H1 (cell line): ENCODE results near the gene C1orf56. TPM values are rescaled to one million over a fixed set of nuclear protein-coding genes. Genes with fewer than 3 reads are reported as not detected.

Experiments
- CTCF ChIA-PET: fragments of 300-600 bp; sonication (Branson Sonifier 250); formaldehyde crosslinking; loops from one replicate; lab custom pipeline; 2021; ENCODE audit not compliant: partially characterized antibody; lab: Charles Lee
- POLR2A ChIA-PET: fragments of 300-600 bp; sonication (Branson Sonifier 250); formaldehyde crosslinking; loops from one replicate; lab custom pipeline; 2021; ENCODE audit warnings: inconsistent platforms; ENCODE audit not compliant: partially characterized antibody; lab: Charles Lee
- DNase-seq, 2 experiments: peaks; one replicate each; pipeline versions ENCODE4 v3.0.0 to v3.0.0-alpha.2; 2010 to 2022; ENCODE audit warnings: low spot score in 2 of 2, low read depth in 1 of 2, mixed read lengths in 1 of 2
- FAIRE-seq: peaks from 2 replicates; lab custom pipeline; 2011; peaks lifted over from hg19 to GRCh38; lab: Jason Lieb, UNC
- H2AFZ ChIP-seq: 2 replicates; pipeline ENCODE4 v1.8.1; 2012; ENCODE audit warnings: low read length, inconsistent platforms
- H2AK5ac ChIP-seq: 2 replicates; pipeline ENCODE4 v1.6.1; 2013; ENCODE audit warnings: low read depth, low read length
- H2BK120ac ChIP-seq: replicated peaks from 2 replicates; pipeline ENCODE3; 2013; ENCODE audit warnings: low read depth, low read length, inconsistent platforms
- H2BK12ac ChIP-seq: 2 replicates; pipeline ENCODE4 v1.6.1; 2013; ENCODE audit warnings: low read depth, low read length
- H2BK15ac ChIP-seq: 2 replicates; pipeline ENCODE4 v1.6.1; 2013; ENCODE audit warnings: low read length
- H2BK20ac ChIP-seq: 2 replicates; pipeline ENCODE4 v1.6.1; 2013; ENCODE audit warnings: low read length
- H2BK5ac ChIP-seq: 2 replicates; pipeline ENCODE4 v1.6.1; 2013; ENCODE audit warnings: low read depth, low read length
- H3K14ac ChIP-seq: 2 replicates; pipeline ENCODE4 v1.6.1; 2013; ENCODE audit warnings: inconsistent platforms; ENCODE audit not compliant: insufficient read length
- H3K18ac ChIP-seq: 2 replicates; pipeline ENCODE4 v1.6.1; 2013; ENCODE audit warnings: low read length; ENCODE audit errors: extremely low read depth
- H3K23ac ChIP-seq: 2 replicates; pipeline ENCODE4 v1.6.1; 2013; ENCODE audit warnings: inconsistent platforms; ENCODE audit not compliant: insufficient read length
- H3K23me2 ChIP-seq: 2 replicates; pipeline ENCODE4 v1.6.1; 2013; ENCODE audit warnings: low read depth, low read length
- H3K27ac ChIP-seq: 2 replicates; pipeline ENCODE4 v1.6.1; 2011; ENCODE audit warnings: low read depth, low read length, inconsistent platforms
- H3K27me3 ChIP-seq, 4 experiments: replicated peaks in 1 of 4; 1 replicate in 1 of 4; 2 replicates in 3 of 4; pipeline versions ENCODE4 v1.6.1 to v1.8.1; 2011 to 2013; ENCODE audit warnings: low read length in 3 of 4, mild to moderate bottlenecking in 3 of 4, inconsistent platforms in 2 of 4, mixed read lengths in 2 of 4, moderate library complexity in 1 of 4; ENCODE audit not compliant: control insufficient read depth in 3 of 4, insufficient read depth in 3 of 4; ENCODE audit errors: extremely low read depth in 1 of 4
- H3K36me3 ChIP-seq, 4 experiments: 2 replicates each; pipeline versions ENCODE4 v1.6.1 to v1.8.1; 2011 to 2013; ENCODE audit warnings: mild to moderate bottlenecking in 4 of 4, low read length in 3 of 4, moderate library complexity in 2 of 4, control low read depth in 1 of 4, inconsistent platforms in 1 of 4; ENCODE audit not compliant: insufficient read depth in 4 of 4, control insufficient read depth in 2 of 4
- H3K4ac ChIP-seq: replicated peaks from 2 replicates; pipeline ENCODE3; 2013; ENCODE audit warnings: low read length, low read depth, mixed read lengths, inconsistent platforms; ENCODE audit not compliant: insufficient read length
- H3K4me1 ChIP-seq, 4 experiments: replicated peaks in 1 of 4; 1 replicate in 1 of 4; 2 replicates in 3 of 4; pipeline versions ENCODE4 v1.6.1 to v1.8.1; 2011 to 2013; ENCODE audit warnings: low read length in 3 of 4, inconsistent platforms in 2 of 4, mixed read lengths in 1 of 4; ENCODE audit not compliant: insufficient read depth in 4 of 4, control insufficient read depth in 3 of 4
- H3K4me2 ChIP-seq, 2 experiments: 2 replicates each; pipeline versions ENCODE4 v1.6.1 to v1.8.1; 2011 to 2013; ENCODE audit warnings: low read depth in 2 of 2, low read length in 2 of 2, control low read depth in 1 of 2, inconsistent platforms in 1 of 2, mild to moderate bottlenecking in 1 of 2; ENCODE audit not compliant: insufficient read depth in 1 of 2
- H3K4me3 ChIP-seq, 4 experiments: fragments of 200-600, 300-600 bp in 1 of 4; sonication (generic), shearing (Covaris generic), sonication (Bioruptor Twin) in 1 of 4; 2 replicates each; pipeline versions ENCODE4 v1.5.1 to v1.8.1; 2011 to 2016; ENCODE audit warnings: low read length in 4 of 4, low read depth in 3 of 4, control low read depth in 2 of 4, inconsistent platforms in 2 of 4, mild to moderate bottlenecking in 2 of 4, mixed read lengths in 1 of 4, moderate library complexity in 1 of 4; ENCODE audit not compliant: insufficient read depth in 2 of 4; ENCODE audit errors: extremely low read depth in 1 of 4
- H3K56ac ChIP-seq: replicated peaks from 2 replicates; pipeline ENCODE3; 2013; ENCODE audit warnings: low read depth, mild to moderate bottlenecking, mixed read lengths, low read length, inconsistent platforms; ENCODE audit not compliant: insufficient read length
- H3K79me1 ChIP-seq: 2 replicates; pipeline ENCODE4 v1.6.1; 2013; ENCODE audit warnings: low read depth, low read length, control low read depth
- H3K79me2 ChIP-seq, 2 experiments: 2 replicates each; pipeline versions ENCODE4 v1.6.1 to v1.8.1; 2012 to 2013; ENCODE audit warnings: low read length in 2 of 2, mild to moderate bottlenecking in 2 of 2, inconsistent platforms in 1 of 2; ENCODE audit not compliant: insufficient read depth in 2 of 2, control insufficient read depth in 1 of 2
- H3K9ac ChIP-seq, 4 experiments: replicated peaks in 1 of 4; 1 replicate in 1 of 4; 2 replicates in 3 of 4; pipeline versions ENCODE4 v1.6.1 to v1.8.1; 2011 to 2013; ENCODE audit warnings: low read depth in 3 of 4, low read length in 3 of 4, control low read depth in 2 of 4, mild to moderate bottlenecking in 2 of 4, moderate library complexity in 2 of 4, inconsistent platforms in 1 of 4; ENCODE audit errors: extremely low read depth in 1 of 4
- H3K9me3 ChIP-seq, 2 experiments: 2 replicates each; pipeline versions ENCODE4 v1.6.1 to v1.8.1; 2012 to 2013; ENCODE audit warnings: mild to moderate bottlenecking in 2 of 2, moderate library complexity in 2 of 2, control low read depth in 1 of 2, inconsistent platforms in 1 of 2, low read depth in 1 of 2, low read length in 1 of 2, mixed read lengths in 1 of 2; ENCODE audit not compliant: insufficient read depth in 2 of 2
- H4K20me1 ChIP-seq, 2 experiments: replicated peaks in 1 of 2; 2 replicates each; pipeline versions ENCODE3 to v1.8.1; 2011 to 2013; ENCODE audit warnings: inconsistent platforms in 2 of 2, low read length in 2 of 2, mild to moderate bottlenecking in 1 of 2; ENCODE audit not compliant: insufficient read depth in 2 of 2, control insufficient read depth in 1 of 2
- H4K5ac ChIP-seq: 2 replicates; pipeline ENCODE4 v1.6.1; 2013; ENCODE audit warnings: low read length, low read depth, mixed read lengths, inconsistent platforms; ENCODE audit not compliant: insufficient read length
- H4K8ac ChIP-seq: 2 replicates; pipeline ENCODE4 v1.8.0; 2013; ENCODE audit warnings: mild to moderate bottlenecking, moderate library complexity, low read length, inconsistent platforms; ENCODE audit not compliant: insufficient read depth; ENCODE audit errors: extremely low read depth
- H4K91ac ChIP-seq: replicated peaks from 2 replicates; pipeline ENCODE3; 2013; ENCODE audit warnings: low read length, mixed read lengths, inconsistent platforms; ENCODE audit not compliant: insufficient read length
- KDM4A ChIP-seq: IDR thresholded peaks from one replicate; pipeline ENCODE4 v1.7.1; 2012; ENCODE audit warnings: low read depth, mild to moderate bottlenecking, moderate library complexity, low read length, inconsistent platforms; ENCODE audit not compliant: severe bottlenecking
- SIRT6 ChIP-seq: IDR thresholded peaks from one replicate; pipeline ENCODE4 v1.7.1; 2012; ENCODE audit warnings: low read length, inconsistent platforms
- YY1 ChIP-seq: IDR thresholded peaks from 2 replicates; pipeline ENCODE4 v1.6.1; 2011; ENCODE audit warnings: low read depth, mild to moderate bottlenecking, low read length
- WGBS, 2 experiments: shearing (Covaris generic) in 1 of 2; methylation state at CpG; one replicate each; pipeline versions ENCODE4 v1.1.6 to v1.1.7; 2013 to 2015; ENCODE audit warnings: low lambda C conversion rate in 2 of 2, mixed read lengths in 2 of 2, inconsistent platforms in 1 of 2, low coverage in 1 of 2, missing lambda C conversion rate in 1 of 2; ENCODE audit not compliant: insufficient replicate concordance in 2 of 2, insufficient coverage in 1 of 2, insufficient read length in 1 of 2; ENCODE audit errors: extremely low coverage in 1 of 2, missing lambda C conversion rate in 1 of 2; 5-methylcytosine and 5-hydroxymethylcytosine counted together
- polyA plus RNA-seq, 7 experiments: library from polyadenylated mRNA; depleted of rRNA in 3 of 7; stranded (reverse) in 5 of 7; unstranded in 2 of 7; fragments of >200 nt in 5 of 7; fragments of 200-250 nt in 2 of 7; gene quantifications; 1 replicate in 5 of 7; 2 replicates in 1 of 7; 4 replicates in 1 of 7; pipeline versions ENCODE4 v1.2.1 to v1.2.3, GENCODE V29; 2011 to 2013; ENCODE audit warnings: missing spikeins in 2 of 7, mixed read lengths in 2 of 7
- total RNA-seq: library from RNA; stranded (reverse); fragmentation: NEBNext Ultra II Directional; extraction: Animal tissue kit (Norgen Biotek cat#: 25700); gene quantifications from 2 replicates; pipeline ENCODE4 v1.2.1, GENCODE V29; 2021
- TF ChIP-seq, protein P1 (sequence below): IDR thresholded peaks from 2 replicates; pipeline ENCODE4 v1.6.1; 2012; ENCODE audit warnings: inconsistent platforms
- TF ChIP-seq, protein P2 (sequence below): IDR thresholded peaks from 2 replicates; pipeline ENCODE4 v1.6.1; 2011; ENCODE audit warnings: low read depth, mild to moderate bottlenecking, low read length; ENCODE audit not compliant: insufficient read depth
- TF ChIP-seq, protein P3 (sequence below), 3 experiments: IDR thresholded peaks; 1 replicate in 2 of 3; 2 replicates in 1 of 3; pipeline versions ENCODE4 v1.5.1 to v1.6.1; 2011; ENCODE audit warnings: low read length in 3 of 3, mild to moderate bottlenecking in 3 of 3, inconsistent platforms in 2 of 3, low read depth in 1 of 3, moderate library complexity in 1 of 3; ENCODE audit not compliant: insufficient read depth in 1 of 3; ENCODE audit errors: control extremely low read depth in 1 of 3

C1orf56 gene
- total and polyA plus RNA-seq, 2 of the 8 experiments (the other 6 are each of a cell fraction or from before 2014, with no cell fraction given) = 3.0 to 3.4 TPM

DNA sequence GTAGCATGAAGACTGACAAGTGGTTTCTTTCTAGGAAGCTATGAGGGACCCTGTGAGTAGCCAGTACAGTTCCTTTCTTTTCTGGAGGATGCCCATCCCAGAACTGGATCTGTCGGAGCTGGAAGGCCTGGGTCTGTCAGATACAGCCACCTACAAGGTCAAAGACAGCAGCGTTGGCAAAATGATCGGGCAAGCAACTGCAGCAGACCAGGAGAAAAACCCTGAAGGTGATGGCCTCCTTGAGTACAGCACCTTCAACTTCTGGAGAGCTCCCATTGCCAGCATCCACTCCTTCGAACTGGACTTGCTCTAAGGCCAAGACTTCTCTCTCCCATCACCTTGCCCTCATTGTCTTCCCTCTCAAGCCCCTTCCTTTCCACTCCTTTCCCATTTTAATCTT, 19.6 kb downstream of the C1orf56 start:
- FAIRE-seq = no peak
- Histone ChIP-seq H4K8ac (no peak overlapping the region), H3K14ac (no peak overlapping the region), H2BK120ac (no peak overlapping the region), H3K23me2 (peaks cover 5% of the 10 kb centered on the region; the same call in 1 of the 2 replicates), H3K9ac (no peak overlapping the region; a peak in 1 of 7 replicates), H3K79me1 (no peaks in the 10 kb centered on the region; the same call in 1 of the 2 replicates), H2BK12ac (no peak overlapping the region), H3K23ac (no peak overlapping the region), H2BK5ac (no peak overlapping the region), H3K4me3 (no peak overlapping the region), H2AFZ (no peak overlapping the region), H3K56ac (no peak overlapping the region), H2BK15ac (no peak overlapping the region), H4K5ac (no peak overlapping the region), H3K9me3 (no peaks in the 10 kb centered on the region), H3K4me2 (no peak overlapping the region), H3K4ac (no peak overlapping the region), H3K36me3 (peaks cover 0 to 8% (median 0%) of the 10 kb centered on the region in 4 experiments; a peak in 6 of 8 replicates), H2BK20ac (no peak overlapping the region), H4K91ac (no peak overlapping the region), H3K79me2 (peaks cover 0 to 40% of the 10 kb centered on the region in 2 experiments; a peak in 2 of 4 replicates), H3K18ac (no peak overlapping the region), H4K20me1 (peaks cover 0 to 3% of the 10 kb centered on the region in 2 experiments), H3K27ac (no peak overlapping the region), H3K27me3 (no peaks in the 10 kb centered on the region), H2AK5ac (no peak overlapping the region), H3K4me1 (peaks cover 0 to 4% (median 2%) of the 10 kb centered on the region in 4 experiments; a peak in 2 of 7 replicates)
- TF ChIP-seq, protein P1, sequence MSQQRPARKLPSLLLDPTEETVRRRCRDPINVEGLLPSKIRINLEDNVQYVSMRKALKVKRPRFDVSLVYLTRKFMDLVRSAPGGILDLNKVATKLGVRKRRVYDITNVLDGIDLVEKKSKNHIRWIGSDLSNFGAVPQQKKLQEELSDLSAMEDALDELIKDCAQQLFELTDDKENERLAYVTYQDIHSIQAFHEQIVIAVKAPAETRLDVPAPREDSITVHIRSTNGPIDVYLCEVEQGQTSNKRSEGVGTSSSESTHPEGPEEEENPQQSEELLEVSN = no peak
- TF ChIP-seq, protein P2, sequence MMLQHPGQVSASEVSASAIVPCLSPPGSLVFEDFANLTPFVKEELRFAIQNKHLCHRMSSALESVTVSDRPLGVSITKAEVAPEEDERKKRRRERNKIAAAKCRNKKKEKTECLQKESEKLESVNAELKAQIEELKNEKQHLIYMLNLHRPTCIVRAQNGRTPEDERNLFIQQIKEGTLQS = no peak
- TF ChIP-seq SIRT6 (no peak), YY1 (no peak), KDM4A (no peak)
- TF ChIP-seq, protein P3, sequence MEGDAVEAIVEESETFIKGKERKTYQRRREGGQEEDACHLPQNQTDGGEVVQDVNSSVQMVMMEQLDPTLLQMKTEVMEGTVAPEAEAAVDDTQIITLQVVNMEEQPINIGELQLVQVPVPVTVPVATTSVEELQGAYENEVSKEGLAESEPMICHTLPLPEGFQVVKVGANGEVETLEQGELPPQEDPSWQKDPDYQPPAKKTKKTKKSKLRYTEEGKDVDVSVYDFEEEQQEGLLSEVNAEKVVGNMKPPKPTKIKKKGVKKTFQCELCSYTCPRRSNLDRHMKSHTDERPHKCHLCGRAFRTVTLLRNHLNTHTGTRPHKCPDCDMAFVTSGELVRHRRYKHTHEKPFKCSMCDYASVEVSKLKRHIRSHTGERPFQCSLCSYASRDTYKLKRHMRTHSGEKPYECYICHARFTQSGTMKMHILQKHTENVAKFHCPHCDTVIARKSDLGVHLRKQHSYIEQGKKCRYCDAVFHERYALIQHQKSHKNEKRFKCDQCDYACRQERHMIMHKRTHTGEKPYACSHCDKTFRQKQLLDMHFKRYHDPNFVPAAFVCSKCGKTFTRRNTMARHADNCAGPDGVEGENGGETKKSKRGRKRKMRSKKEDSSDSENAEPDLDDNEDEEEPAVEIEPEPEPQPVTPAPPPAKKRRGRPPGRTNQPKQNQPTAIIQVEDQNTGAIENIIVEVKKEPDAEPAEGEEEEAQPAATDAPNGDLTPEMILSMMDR (IDR thresholded peaks at IDR 0.05; ENCODE audit: control extremely low read depth in 1 of 3, insufficient read depth in 1 of 3, low read depth in 1 of 3, low read length in 3 of 3) = no peak
- 97% methylated on average over 4 of the region's 4 CpGs; no CpG with 5 or more reads in 1 of the 2 experiments for WGBS, 2 experiments
- ChIA-PET CTCF (interaction anchor here (0.6 to 1.7 kb wide), 6 partner anchors 19 to 159 kb away, joined by 3 to 8 read pairs (median 4); partner anchors contain the start of genes C1orf56 and TNFAIP8L2), POLR2A (interaction anchor here (0.7 to 2.2 kb wide), 4 partner anchors 10 to 20 kb away, joined by 3 to 9 read pairs (median 5); partner anchors contain the start of gene C1orf56)
- DNase-seq = no peak
